ENCODE data around the gene SMAGP.

DNA sequence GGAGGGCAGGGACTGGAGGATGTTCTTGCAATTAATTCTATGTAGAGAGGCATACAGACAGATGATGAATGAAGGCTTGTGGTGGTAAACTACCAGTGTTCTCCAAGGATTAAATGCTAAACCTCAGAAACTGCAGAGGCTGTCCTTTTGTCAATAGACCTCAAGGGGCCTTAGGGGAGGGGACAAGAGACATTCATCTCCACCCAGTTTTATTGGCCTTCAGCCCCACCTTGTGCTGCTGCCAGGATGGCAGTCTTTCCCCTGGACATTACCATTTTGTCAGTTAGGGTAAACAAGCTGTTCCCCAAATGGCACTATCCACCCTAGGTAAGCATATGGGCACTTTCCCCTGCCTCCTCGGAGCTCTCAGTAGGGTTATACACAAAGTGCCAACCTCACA lies 4.9 kb upstream of the SMAGP start:
- no peak for TF ChIP-seq CTCF (IDR thresholded peaks at IDR 0.05; ENCODE audit: low read length)
- no peak for TF ChIP-seq EZH2 (IDR thresholded peaks at IDR 0.05; ENCODE audit: borderline replicate concordance, low read length)

All from OCI-LY1 (cell line).